Measurements from ENCODE around the gene MYL12A. TPM values are rescaled to one million over a fixed set of nuclear protein-coding genes. Genes with fewer than 3 reads are reported as not detected.
A peak's percentile ranks its signal among the peaks of the same experiment; 100 is the strongest.

The MYL12A gene
- total RNA-seq, 4 donors from 2014 or later: 281 to 361 (median 317) TPM

GRCh38 chr18:3294435-3295080, 47.0 kb downstream of the MYL12A start:
- 88 to 91% methylated on average over 2 to 3 of the region's 3 CpGs for WGBS, 2 donors
- H3K27ac ChIP-seq: no peak overlapping the region
- intact Hi-C loops (cut with DNase I): no loop called here
- TF ChIP-seq CTCF (IDR thresholded peaks at IDR 0.05) (no peak), POLR2A (IDR thresholded peaks at IDR 0.05) (no peak)
- H3K27me3 ChIP-seq: no peaks in the 10 kb centered on the region
- H3K4me3 ChIP-seq: no peak overlapping the region
- H3K36me3 ChIP-seq: no peaks in the 10 kb centered on the region
- peaks cover 7 to 14% (median 8%) of the 10 kb centered on the region in 3 donors for H3K4me1 ChIP-seq
- peaks cover 0 to 10% (median 0%) of the 10 kb centered on the region in 3 donors for H3K9me3 ChIP-seq
- no peak for DNase-seq

- no peaks in the 10 kb centered on the region for H3K9me3 ChIP-seq
- peak; percentile 54 for DNase-seq
- H3K4me3 ChIP-seq: peak overlapping the region; percentile 48 to 68 (median 60)
- H3K4me1 ChIP-seq: peaks cover 7 to 14% (median 8%) of the 10 kb centered on the region in 3 donors
- TF ChIP-seq CTCF (IDR thresholded peaks at IDR 0.05) (peak; percentile 29 to 56 (median 49)), POLR2A (IDR thresholded peaks at IDR 0.05) (peak in 3 of 4 donors; percentile 36 to 67 (median 63))
- intact Hi-C loops (cut with DNase I): no loop called here
- H3K27me3 ChIP-seq: peaks cover 0 to 3% (median 0%) of the 10 kb centered on the region in 4 donors
- no peaks in the 10 kb centered on the region for H3K36me3 ChIP-seq
- 0 to 21% methylated on average over 5 of the region's 18 CpGs for WGBS, 2 donors
- H3K27ac ChIP-seq: peak overlapping the region; percentile 73 to 90 (median 84)
Measured at GRCh38 chr18:3297025-3297984, 49.7 kb downstream of the MYL12A start.

- TF ChIP-seq POLR2A (IDR thresholded peaks at IDR 0.05) (no peak), CTCF (IDR thresholded peaks at IDR 0.05) (no peak)
- Histone ChIP-seq H3K4me3 (no peak overlapping the region), H3K27me3 (peaks cover 0 to 3% (median 0%) of the 10 kb centered on the region in 4 donors), H3K27ac (peak overlapping the region in 3 of 4 donors; percentile 21 to 79 (median 50)), H3K36me3 (no peaks in the 10 kb centered on the region), H3K4me1 (peaks cover 0 to 22% (median 13%) of the 10 kb centered on the region in 3 donors), H3K9me3 (no peaks in the 10 kb centered on the region)
- DNase-seq: no peak
- 100% methylated on average over 1 of the region's 1 CpG for WGBS, 2 donors
- intact Hi-C loops (cut with DNase I): no loop called here
Measured at GRCh38 chr18:3304832-3305231, 57.2 kb downstream of the MYL12A start.

- peaks cover 0 to 3% (median 0%) of the 10 kb centered on the region in 4 donors for H3K27me3 ChIP-seq
- intact Hi-C loops (cut with DNase I): no loop called here
- TF ChIP-seq CTCF (IDR thresholded peaks at IDR 0.05) (no peak), POLR2A (IDR thresholded peaks at IDR 0.05) (peak in 1 of 4 donors; percentile 16)
- no peaks in the 10 kb centered on the region for H3K9me3 ChIP-seq
- DNase-seq: peak; percentile 1
- no peak overlapping the region for H3K4me3 ChIP-seq
- no peaks in the 10 kb centered on the region for H3K36me3 ChIP-seq
- WGBS, 2 donors: 26 to 42% methylated on average over 7 of the region's 7 CpGs
- H3K4me1 ChIP-seq: peaks cover 0 to 22% (median 13%) of the 10 kb centered on the region in 3 donors
- peak overlapping the region; percentile 37 to 79 (median 72) for H3K27ac ChIP-seq
Measured at GRCh38 chr18:3305354-3305762, 57.8 kb downstream of the MYL12A start.

Other genes with a start within 250 kb of the MYL12A start
- gene LPIN2, start 234.7 kb upstream of the MYL12A start, total RNA-seq: 10 to 100 TPM in 2 of 4 donors, 1 to 10 TPM in 2; 7.2 to 17.9 (median 12.6) TPM
- 1 to 10 TPM in 1 of 4 donors, under 1 TPM in 3; 0.23 to 2.5 (median 0.52) TPM for gene MYOM1, start 27.8 kb upstream of the MYL12A start, total RNA-seq
- gene MYL12B, start 14.3 kb downstream of the MYL12A start, total RNA-seq: 100 to 1,000 TPM; 362 to 430 (median 386) TPM
- 10 to 100 TPM; 37.3 to 75.7 (median 57.0) TPM for gene TGIF1, start 202.4 kb downstream of the MYL12A start, total RNA-seq

Measured in esophagus squamous epithelium (tissue), 5 donors.